HepG2 (cell line): ENCODE results near the gene RBM18. TPM values are rescaled to one million over a fixed set of nuclear protein-coding genes. Genes with fewer than 3 reads are reported as not detected.

ENCODE experiments used
- ASH2L ChIP-seq: fragments of 300-600, 200-600 bp; sonication (generic); IDR thresholded peaks from 2 replicates; pipeline ENCODE4 v1.7.0; 2017; ENCODE audit warnings: low read depth, mild to moderate bottlenecking, moderate library complexity, mixed read lengths, low read length; ENCODE audit not compliant: insufficient read length
- CENPT ChIP-seq: sonication (generic); formaldehyde crosslinking; IDR thresholded peaks from 2 replicates; pipeline ENCODE4 v1.8.0; 2022; ENCODE audit warnings: low read depth, mild to moderate bottlenecking, moderate library complexity, missing genetic modification reagents
- FOXA3 ChIP-seq: IDR thresholded peaks from 2 replicates; pipeline ENCODE4 v1.6.1; 2016; ENCODE audit warnings: missing genetic modification reagents, missing compliant biosample characterization
- GRHL1 ChIP-seq: sonication (generic); formaldehyde crosslinking; conservative IDR thresholded peaks from 2 replicates; pipeline ENCODE4 v1.8.0; 2022; ENCODE audit warnings: missing genetic modification reagents
- IRF1 ChIP-seq: sonication (generic); formaldehyde crosslinking; IDR thresholded peaks from 2 replicates; pipeline ENCODE4 v1.4.0; 2020; ENCODE audit warnings: low read depth, mild to moderate bottlenecking, missing genetic modification reagents
- KIAA2018 ChIP-seq: sonication (generic); formaldehyde crosslinking; IDR thresholded peaks from 2 replicates; pipeline ENCODE4 v1.5.0; 2020; ENCODE audit warnings: mild to moderate bottlenecking, missing genetic modification reagents, borderline replicate concordance
- KLF15 ChIP-seq: sonication (generic); formaldehyde crosslinking; IDR thresholded peaks from 2 replicates; pipeline ENCODE4 v1.8.1; 2023; ENCODE audit warnings: borderline replicate concordance, mild to moderate bottlenecking, inconsistent platforms, missing genetic modification reagents, mixed read lengths
- PRPF4 ChIP-seq: fragments of 200-400 bp; formaldehyde crosslinking; IDR thresholded peaks from 2 replicates; pipeline ENCODE4 v1.6.1; 2016; ENCODE audit warnings: low read length, low read depth; ENCODE audit not compliant: poor library complexity, severe bottlenecking
- ZBED4 ChIP-seq: sonication (generic); formaldehyde crosslinking; IDR thresholded peaks from 2 replicates; pipeline ENCODE4 v1.4.0; 2020; ENCODE audit warnings: missing genetic modification reagents, borderline replicate concordance
- ZFP36L2 ChIP-seq: sonication (generic); formaldehyde crosslinking; IDR thresholded peaks from 2 replicates; pipeline ENCODE4 v1.4.0; 2020; ENCODE audit warnings: missing genetic modification reagents
- ZNF589 ChIP-seq: sonication (generic); formaldehyde crosslinking; conservative IDR thresholded peaks from 2 replicates; pipeline ENCODE4 v1.8.0; 2022; ENCODE audit warnings: mild to moderate bottlenecking, moderate library complexity, missing genetic modification reagents
- ZSCAN21 ChIP-seq: sonication (generic); formaldehyde crosslinking; IDR thresholded peaks from 2 replicates; pipeline ENCODE4 v1.8.0; 2022; ENCODE audit warnings: mild to moderate bottlenecking, missing genetic modification reagents, moderate library complexity, borderline replicate concordance
- polyA plus RNA-seq, 8 experiments: library from polyadenylated mRNA; depleted of rRNA in 3 of 8; stranded (reverse) in 7 of 8; unstranded in 1 of 8; fragments of >200 nt; fragmentation: Illumina TruSeq in 4 of 8; extraction: Trizol in 4 of 8; gene quantifications; 2 replicates each; pipeline versions ENCODE4 v1.2.1 to v1.2.3, GENCODE V29; 2011 to 2016; ENCODE audit warnings: low read depth in 4 of 8, missing spikeins in 1 of 8, mixed read lengths in 1 of 8; ENCODE audit not compliant: insufficient read depth in 1 of 8
- total RNA-seq, 5 experiments: library from RNA; depleted of rRNA; stranded (reverse); fragments of >200 nt; fragmentation: Illumina TruSeq; extraction: Trizol; gene quantifications; 2 replicates each; pipeline ENCODE4 v1.2.3, GENCODE V29; 2016; ENCODE audit warnings: low read depth in 1 of 5

RBM18 gene
- total and polyA plus RNA-seq, 2 of the 13 experiments (the other 11 are each of a cell fraction or from before 2014, with no cell fraction given): 12.6 to 16.6 TPM

- TF ChIP-seq ZBED4 (CRISPR knock-in tag) (peak; percentile 54; the same call in 1 of the 2 replicates), ZSCAN21 (CRISPR knock-in tag) (peak; percentile 74; the same call in 1 of the 2 replicates), PRPF4 (no peak), ZNF589 (CRISPR knock-in tag) (peak; percentile 85), ASH2L (peak; percentile 94), IRF1 (peak; percentile 89; the same call in 1 of the 2 replicates), ZFP36L2 (CRISPR knock-in tag) (no peak), GRHL1 (CRISPR knock-in tag) (no peak), FOXA3 (CRISPR knock-in tag) (peak; percentile 63; the same call in 1 of the 2 replicates), KIAA2018 (peak; percentile 74; the same call in 1 of the 2 replicates), KLF15 (CRISPR knock-in tag) (peak; percentile 93; the same call in 1 of the 2 replicates), CENPT (CRISPR knock-in tag) (peak; percentile 84; the same call in 1 of the 2 replicates)
These were observed at the start of gene RBM18, which contains the start of gene MRRF (continued) for GRCh38 chr9:122264360-122265148.
